GM19239 (cell line): Measurements from ENCODE around the gene RGS17.
A peak's percentile ranks its signal among the peaks of the same experiment; 100 is the strongest.

ENCODE experiments used
- DNase-seq: peaks from one replicate; pipeline ENCODE4 v3.0.0; 2011; ENCODE audit warnings: low spot score; ENCODE audit not compliant: insufficient read length
- FAIRE-seq: peaks from 2 replicates; lab custom pipeline; 2011; peaks lifted over from hg19 to GRCh38; lab: Jason Lieb, UNC

The RGS17 gene

GRCh38 chr6:153088796-153089195, 42.3 kb downstream of the RGS17 start:
- no peak for FAIRE-seq
- no peak for DNase-seq

GRCh38 chr6:153087436-153087835, 43.6 kb downstream of the RGS17 start:
- FAIRE-seq (peak; percentile 18), DNase-seq (no peak)

DNA sequence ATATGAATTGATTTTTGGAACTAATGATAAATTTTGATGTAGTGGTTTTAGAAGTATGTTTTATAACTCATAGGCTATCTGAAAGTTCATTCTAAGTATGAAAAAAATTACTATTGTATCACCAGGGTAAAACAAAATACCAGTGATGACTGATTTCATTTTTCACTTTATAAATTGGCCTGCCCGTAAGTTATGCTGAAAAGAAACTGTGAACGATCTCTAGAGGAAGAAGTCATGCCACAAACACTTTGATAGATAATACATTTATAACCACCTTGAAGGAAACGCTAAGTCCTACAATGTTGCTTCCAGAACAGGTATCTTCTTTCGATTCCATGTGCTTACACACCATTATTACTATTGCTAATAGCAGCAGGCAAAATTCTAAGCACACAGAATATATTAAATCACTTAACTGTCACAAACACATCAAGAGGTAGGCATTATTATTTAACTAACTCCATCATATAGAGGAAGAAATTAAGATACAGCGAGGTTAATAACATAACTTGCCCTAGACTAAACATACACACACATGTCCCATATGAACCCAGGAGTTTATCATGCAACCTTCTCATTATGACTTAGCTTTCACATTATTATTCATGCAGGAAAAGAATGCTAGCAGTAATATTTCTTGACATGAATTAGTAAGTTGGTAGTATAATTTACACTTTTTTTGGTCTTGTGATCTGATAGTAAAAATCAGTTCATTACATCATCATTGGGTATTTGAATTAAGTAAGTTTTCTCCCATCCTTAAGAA, 44.7 kb downstream of the RGS17 start:
- DNase-seq, result no peak
- FAIRE-seq, result no peak

DNA sequence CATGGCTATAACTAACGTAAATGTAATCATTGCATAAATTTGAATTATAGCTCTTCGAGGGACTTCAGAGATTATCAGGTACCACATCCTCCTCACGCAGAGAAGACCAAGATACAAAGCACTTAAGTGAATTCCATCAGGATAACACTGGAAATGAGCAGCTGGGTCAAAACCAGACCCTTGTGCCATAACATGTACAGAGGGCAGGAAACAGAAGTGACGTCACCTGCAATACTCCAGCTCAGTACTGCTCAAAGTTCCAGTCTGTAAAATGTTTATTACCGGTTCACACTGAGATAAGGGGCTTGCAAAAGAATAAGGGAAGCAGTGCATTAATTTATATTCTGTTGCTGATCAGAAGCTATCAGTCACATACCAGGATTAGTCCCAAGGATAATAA, 45.8 kb downstream of the RGS17 start:
- FAIRE-seq (no peak), DNase-seq (no peak)

GRCh38 chr6:153084393-153084792, 46.7 kb downstream of the RGS17 start:
- FAIRE-seq, result no peak
- no peak for DNase-seq

GRCh38 chr6:153083869-153084268, 47.2 kb downstream of the RGS17 start:
- no peak for DNase-seq
- no peak for FAIRE-seq

GRCh38 chr6:153081914-153082313, 49.2 kb downstream of the RGS17 start:
- DNase-seq, result no peak
- no peak for FAIRE-seq

- no peak for FAIRE-seq
Measured at GRCh38 chr6:153076431-153076830, 54.7 kb downstream of the RGS17 start.

GRCh38 chr6:153074761-153075160, 56.3 kb downstream of the RGS17 start:
- FAIRE-seq (no peak), DNase-seq (no peak)

More at GRCh38 chr6:153076431-153076830, 54.7 kb downstream of the RGS17 start:
- DNase-seq, result no peak

- DNase-seq (no peak), FAIRE-seq (no peak)
Measured at GRCh38 chr6:153073841-153074240, 57.2 kb downstream of the RGS17 start.

DNA sequence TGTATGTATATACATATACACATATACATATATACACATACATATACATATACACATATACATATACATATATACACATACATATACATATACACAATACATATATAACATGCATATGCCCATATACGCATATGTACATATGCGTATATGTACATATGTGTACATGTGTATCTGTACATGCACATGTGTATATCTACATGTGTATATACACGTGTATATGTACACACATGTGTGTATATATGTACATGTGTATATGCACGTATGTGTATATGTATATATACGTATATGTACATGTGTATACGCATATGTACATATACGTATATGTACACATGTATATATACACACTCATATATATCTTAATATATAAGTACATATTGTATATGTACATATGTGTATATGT, 60.3 kb downstream of the RGS17 start:
- DNase-seq (no peak), FAIRE-seq (no peak)

DNA sequence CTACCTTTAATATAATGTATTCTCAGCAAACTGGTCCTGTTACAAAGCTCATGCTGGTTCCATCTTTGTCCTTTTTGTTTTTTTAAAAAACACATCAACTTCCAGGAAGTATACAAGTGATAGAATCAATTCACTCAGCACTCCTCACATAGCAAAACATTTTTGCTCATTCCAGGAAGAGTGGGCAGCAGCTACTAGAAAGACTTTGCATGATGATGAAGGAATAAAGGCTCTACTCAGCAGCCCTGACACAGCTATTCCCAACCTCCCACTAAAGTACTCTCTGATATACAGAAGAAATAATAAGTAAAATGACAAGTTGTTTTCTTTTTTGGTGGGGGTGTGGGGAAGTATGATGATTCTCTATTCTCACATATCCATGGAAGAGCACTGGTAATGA, 61.2 kb downstream of the RGS17 start:
- DNase-seq (no peak), FAIRE-seq (no peak)

DNA sequence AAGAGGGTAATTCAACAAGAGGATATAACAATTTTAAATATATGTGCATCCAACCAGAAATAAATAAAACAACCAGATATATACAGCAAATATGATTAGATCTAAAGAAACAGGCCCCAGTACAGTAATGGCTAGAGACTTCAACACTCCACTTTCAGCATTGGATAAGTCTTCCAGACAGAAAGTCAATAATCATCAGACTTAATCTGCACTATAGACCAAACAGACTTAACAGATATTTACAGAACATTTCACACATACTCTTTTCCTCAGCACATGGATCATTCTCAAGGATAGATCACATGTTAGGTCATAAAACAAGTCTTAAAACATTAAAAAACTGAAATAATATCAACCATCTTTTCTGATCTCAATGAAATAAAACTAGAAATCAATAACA, 65.9 kb downstream of the RGS17 start:
- DNase-seq (no peak), FAIRE-seq (no peak)

DNA sequence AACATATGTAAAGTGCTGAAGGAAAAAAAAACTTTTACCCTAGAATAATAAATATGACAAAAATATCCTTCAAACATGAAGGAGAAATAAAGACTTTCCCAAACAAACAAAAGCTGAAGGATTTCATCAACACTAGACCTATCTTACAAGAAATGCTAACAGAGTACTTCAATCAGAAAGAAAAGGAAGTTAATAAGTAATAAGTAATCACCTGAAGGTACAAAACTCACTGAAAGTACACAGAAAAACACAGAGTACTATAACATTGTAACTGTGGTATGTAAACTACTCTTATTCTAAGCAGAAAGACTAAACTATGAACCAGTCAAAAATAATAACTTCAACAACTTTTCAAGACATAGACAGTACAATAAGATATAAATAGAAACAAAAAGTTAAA, 67.1 kb downstream of the RGS17 start:
- DNase-seq (no peak), FAIRE-seq (no peak)

GRCh38 chr6:153062516-153062915, 68.6 kb downstream of the RGS17 start:
- FAIRE-seq (no peak), DNase-seq (no peak)

- DNase-seq (no peak), FAIRE-seq (no peak)
Measured at GRCh38 chr6:153059757-153060156, 71.3 kb downstream of the RGS17 start.

- DNase-seq (no peak), FAIRE-seq (no peak)
Measured at GRCh38 chr6:153059311-153059710, 71.8 kb downstream of the RGS17 start.

DNA sequence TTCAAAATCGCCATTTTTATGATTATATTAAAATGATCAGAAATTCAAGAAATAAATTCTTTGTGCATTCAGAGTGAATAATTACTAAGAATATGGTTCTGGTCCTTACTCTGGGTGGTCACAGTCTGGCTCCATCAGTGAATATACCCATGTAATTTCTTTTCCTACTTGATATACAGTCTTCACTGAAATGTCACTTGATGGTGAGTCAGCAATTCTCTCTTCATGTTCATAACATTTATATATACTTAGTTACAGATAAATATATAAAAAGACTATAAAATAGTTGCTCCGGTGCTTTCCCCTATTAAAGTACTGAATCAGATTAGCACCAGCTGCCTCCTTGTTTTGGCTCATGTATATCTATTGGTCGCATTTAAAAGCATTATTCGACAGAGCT, 72.2 kb downstream of the RGS17 start:
- FAIRE-seq (no peak), DNase-seq (no peak)

DNA sequence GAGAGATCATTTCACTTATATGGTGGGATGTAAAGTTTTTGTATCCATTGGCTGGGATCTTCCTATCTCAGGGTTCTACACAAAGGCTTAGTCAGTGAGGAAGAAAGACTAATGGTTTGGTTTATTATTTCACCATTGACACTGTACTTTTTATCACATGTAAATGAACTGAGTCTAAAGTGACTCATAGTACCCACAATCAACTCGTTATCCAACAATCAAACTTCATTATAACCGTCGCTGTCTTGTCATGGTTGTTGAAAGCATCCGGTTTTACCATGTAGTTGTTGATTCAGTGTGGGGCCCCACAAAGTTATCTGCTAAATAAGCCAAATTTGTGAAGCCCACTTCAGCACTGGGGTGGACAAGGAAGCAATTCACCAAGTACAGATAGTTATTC, 72.8 kb downstream of the RGS17 start:
- FAIRE-seq (no peak), DNase-seq (no peak)

GRCh38 chr6:153056308-153056707, 74.8 kb downstream of the RGS17 start:
- no peak for FAIRE-seq
- no peak for DNase-seq

DNA sequence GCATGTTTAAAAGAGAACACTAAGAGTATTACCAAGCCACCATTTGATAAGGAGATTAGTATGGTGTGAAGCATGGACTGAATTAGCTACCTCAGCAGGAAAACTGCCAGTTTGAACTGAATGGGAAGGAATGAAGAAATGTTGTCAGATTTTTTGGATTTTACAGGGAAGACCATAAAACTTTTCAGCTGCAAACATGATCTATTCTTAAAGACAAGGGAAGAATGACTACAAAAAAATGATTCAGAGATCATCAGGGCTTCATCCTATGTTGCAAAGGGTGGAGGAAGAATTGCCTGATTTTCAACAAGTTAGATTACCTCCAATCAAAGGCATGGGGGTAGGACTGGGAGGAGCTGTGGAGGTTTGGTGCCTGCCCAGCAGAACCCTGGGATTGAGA, 79.3 kb downstream of the RGS17 start:
- FAIRE-seq (no peak), DNase-seq (no peak)

DNA sequence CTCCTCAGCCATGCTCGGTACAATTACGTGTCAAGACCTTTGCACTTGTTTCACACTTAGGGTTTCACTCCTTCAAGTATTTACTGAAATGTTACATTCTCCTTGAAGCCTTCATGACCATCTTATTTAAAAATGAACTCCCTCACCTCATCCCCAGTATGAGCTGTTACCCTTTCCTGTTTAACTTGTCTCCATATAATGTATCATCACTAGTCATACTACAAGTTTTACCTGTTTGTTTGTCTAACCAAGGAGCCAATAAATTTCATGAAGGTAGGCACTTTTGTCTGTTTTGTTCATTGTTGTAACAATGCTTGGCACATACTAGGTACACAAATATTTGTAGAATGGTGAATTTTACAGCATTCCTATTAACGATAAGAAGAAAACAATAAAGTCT, 82.5 kb downstream of the RGS17 start:
- FAIRE-seq, result no peak
- no peak for DNase-seq
